GM18951 (cell line): ENCODE results near the gene CIDEA.

Experiments
- POLR2A ChIP-seq: IDR thresholded peaks from 4 replicates; pipeline ENCODE4 v1.6.1; 2011; ENCODE audit warnings: mild to moderate bottlenecking; ENCODE audit not compliant: insufficient read length, insufficient read depth; ENCODE audit errors: extremely low read depth
- in situ Hi-C: fragments of 300-500 bp; cut with MboI; formaldehyde crosslinking; loops from one replicate; pipeline ENCODE4 v1.12.0; 2022; ENCODE audit warnings: low sequenced_read_pairs, mixed read lengths, inconsistent platforms; ENCODE audit not compliant: unreplicated experiment

Gene CIDEA

GRCh38 chr18:12287684-12288402, 33.7 kb downstream of the CIDEA start:
- in situ Hi-C loops, result no loop called here

GRCh38 chr18:12288403-12288755, 34.2 kb downstream of the CIDEA start:
- in situ Hi-C loops, result no loop called here
- no peak for TF ChIP-seq POLR2A

More at GRCh38 chr18:12287684-12288402, 33.7 kb downstream of the CIDEA start:
- TF ChIP-seq POLR2A, result no peak

GRCh38 chr18:12290086-12290485, 35.9 kb downstream of the CIDEA start:
- no peak for TF ChIP-seq POLR2A

GRCh38 chr18:12291161-12291560, 37.0 kb downstream of the CIDEA start:
- no peak for TF ChIP-seq POLR2A
- in situ Hi-C loops, result no loop called here

More at GRCh38 chr18:12290086-12290485, 35.9 kb downstream of the CIDEA start:
- in situ Hi-C loops, result no loop called here

GRCh38 chr18:12291690-12292089, 37.5 kb downstream of the CIDEA start:
- no peak for TF ChIP-seq POLR2A
- in situ Hi-C loops, result no loop called here

GRCh38 chr18:12293831-12294230, 39.7 kb downstream of the CIDEA start:
- TF ChIP-seq POLR2A, result no peak
- in situ Hi-C loops, result no loop called here

- TF ChIP-seq POLR2A, result no peak
- in situ Hi-C loops, result no loop called here
These were observed 41.4 kb downstream of the CIDEA start for GRCh38 chr18:12295389-12296086.

GRCh38 chr18:12296087-12296403, 41.9 kb downstream of the CIDEA start:
- in situ Hi-C loops, result no loop called here
- no peak for TF ChIP-seq POLR2A

GRCh38 chr18:12296457-12296856, 42.3 kb downstream of the CIDEA start:
- TF ChIP-seq POLR2A, result no peak
- in situ Hi-C loops, result no loop called here

- TF ChIP-seq POLR2A, result no peak
- in situ Hi-C loops, result no loop called here
These were observed 45.7 kb downstream of the CIDEA start for GRCh38 chr18:12299862-12300261.

- TF ChIP-seq POLR2A, result no peak
- in situ Hi-C loops, result no loop called here
These were observed 47.3 kb downstream of the CIDEA start for GRCh38 chr18:12301263-12302005.

GRCh38 chr18:12302391-12303147, 48.4 kb downstream of the CIDEA start:
- no peak for TF ChIP-seq POLR2A
- in situ Hi-C loops, result no loop called here
